ENCODE measurements around the gene PLEK2.

Gene PLEK2

GRCh38 chr14:67411820-67412421 is at the start of gene PLEK2:
Gene PLEK2 (minus strand): TSS chr14:67412165. CDS start chr14:67412059, 106 bp downstream.
- TF ChIP-seq ZNF565 (CRISPR knock-in tag; conservative IDR thresholded peaks at IDR 0.05; ENCODE audit: low read depth) (no peak), ZFP3 (CRISPR knock-in tag; IDR thresholded peaks at IDR 0.05) (peak; percentile 95), PPARA (CRISPR knock-in tag; IDR thresholded peaks at IDR 0.05; ENCODE audit: borderline replicate concordance) (no peak)
- ATAC-seq = no peak; the same call in 2 of the 3 replicates

GRCh38 chr14:67461341-67461985 is 49.5 kb upstream of the PLEK2 start:
- no peak for TF ChIP-seq ZNF565 (CRISPR knock-in tag; conservative IDR thresholded peaks at IDR 0.05; ENCODE audit: low read depth)
- TF ChIP-seq ESRRG (CRISPR knock-in tag; IDR thresholded peaks at IDR 0.05) = no peak
- no peak for TF ChIP-seq ZNF8 (CRISPR knock-in tag; IDR thresholded peaks at IDR 0.05)
- TF ChIP-seq OSR1 (CRISPR knock-in tag; IDR thresholded peaks at IDR 0.05) = no peak
- TF ChIP-seq PATZ1 (CRISPR knock-in tag; IDR thresholded peaks at IDR 0.05; ENCODE audit: borderline replicate concordance) = no peak
- no peak for TF ChIP-seq ZFP30 (CRISPR knock-in tag; IDR thresholded peaks at IDR 0.05)
- ATAC-seq = no peak

GRCh38 chr14:67459336-67459735 is 47.4 kb upstream of the PLEK2 start:
- ATAC-seq = no peak
- TF ChIP-seq CSRNP3 (CRISPR knock-in tag; IDR thresholded peaks at IDR 0.05) (no peak), ESRRG (CRISPR knock-in tag; IDR thresholded peaks at IDR 0.05) (no peak), ZC3H10 (CRISPR knock-in tag; IDR thresholded peaks at IDR 0.05) (no peak), ARNTL (CRISPR knock-in tag; IDR thresholded peaks at IDR 0.05; ENCODE audit: borderline replicate concordance, low read depth) (no peak), SNAI2 (CRISPR knock-in tag; IDR thresholded peaks at IDR 0.05) (no peak), TOX (CRISPR knock-in tag; IDR thresholded peaks at IDR 0.05; ENCODE audit: borderline replicate concordance) (no peak), CREB5 (CRISPR knock-in tag; IDR thresholded peaks at IDR 0.05; ENCODE audit: low read depth) (no peak), TSHZ2 (CRISPR knock-in tag; IDR thresholded peaks at IDR 0.05) (no peak), ZFP3 (CRISPR knock-in tag; IDR thresholded peaks at IDR 0.05) (no peak), CSDC2 (CRISPR knock-in tag; IDR thresholded peaks at IDR 0.05) (no peak), RARB (CRISPR knock-in tag; IDR thresholded peaks at IDR 0.05) (no peak), TCF4 (CRISPR knock-in tag; IDR thresholded peaks at IDR 0.05; ENCODE audit: borderline replicate concordance) (no peak), ISL1 (CRISPR knock-in tag; IDR thresholded peaks at IDR 0.05) (no peak), PATZ1 (CRISPR knock-in tag; IDR thresholded peaks at IDR 0.05; ENCODE audit: borderline replicate concordance) (no peak), PPARA (CRISPR knock-in tag; IDR thresholded peaks at IDR 0.05; ENCODE audit: borderline replicate concordance) (no peak), ZFP30 (CRISPR knock-in tag; IDR thresholded peaks at IDR 0.05) (no peak), OSR1 (CRISPR knock-in tag; IDR thresholded peaks at IDR 0.05) (no peak), ZNF565 (CRISPR knock-in tag; conservative IDR thresholded peaks at IDR 0.05; ENCODE audit: low read depth) (no peak), ZNF70 (CRISPR knock-in tag; IDR thresholded peaks at IDR 0.05) (no peak)
